OCI-LY1 (cell line): ENCODE measurements around the gene SDCCAG8.

Experiments
- EZH2 ChIP-seq: fragments of 200-600 bp; sonication (generic), shearing (Covaris generic); IDR thresholded peaks from 2 replicates; pipeline ENCODE4 v1.8.0; 2017; ENCODE audit warnings: borderline replicate concordance, mixed run types, mild to moderate bottlenecking, antibody characterized with exemption, low read length, moderate library complexity, mixed read lengths
- TF ChIP-seq, protein P1 (sequence below): fragments of 200-600 bp; sonication (generic), shearing (Covaris generic); IDR thresholded peaks from 2 replicates; pipeline ENCODE4 v1.5.1; 2017; ENCODE audit warnings: mild to moderate bottlenecking, antibody characterized with exemption, low read length, moderate library complexity, mixed read lengths

DNA sequence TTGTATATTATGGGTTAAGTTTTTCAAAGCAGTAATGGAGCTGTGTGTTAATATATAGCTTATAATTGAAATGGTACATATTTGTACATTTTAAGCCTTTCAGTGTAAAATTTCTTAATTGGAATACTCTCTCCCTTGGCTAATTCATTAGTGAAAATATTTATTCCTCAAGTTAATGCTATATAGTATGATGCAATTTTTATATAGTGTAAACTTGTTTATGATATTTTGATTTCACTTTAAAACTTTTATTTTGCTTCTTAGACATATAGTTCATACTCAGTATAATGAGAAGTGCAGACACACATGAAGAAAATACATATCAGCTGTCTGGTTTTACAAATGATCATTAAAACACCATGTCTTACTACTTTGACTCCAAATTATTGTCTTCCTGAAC is 140.6 kb downstream of the SDCCAG8 start:
- TF ChIP-seq EZH2 = no peak
- TF ChIP-seq, protein P1, sequence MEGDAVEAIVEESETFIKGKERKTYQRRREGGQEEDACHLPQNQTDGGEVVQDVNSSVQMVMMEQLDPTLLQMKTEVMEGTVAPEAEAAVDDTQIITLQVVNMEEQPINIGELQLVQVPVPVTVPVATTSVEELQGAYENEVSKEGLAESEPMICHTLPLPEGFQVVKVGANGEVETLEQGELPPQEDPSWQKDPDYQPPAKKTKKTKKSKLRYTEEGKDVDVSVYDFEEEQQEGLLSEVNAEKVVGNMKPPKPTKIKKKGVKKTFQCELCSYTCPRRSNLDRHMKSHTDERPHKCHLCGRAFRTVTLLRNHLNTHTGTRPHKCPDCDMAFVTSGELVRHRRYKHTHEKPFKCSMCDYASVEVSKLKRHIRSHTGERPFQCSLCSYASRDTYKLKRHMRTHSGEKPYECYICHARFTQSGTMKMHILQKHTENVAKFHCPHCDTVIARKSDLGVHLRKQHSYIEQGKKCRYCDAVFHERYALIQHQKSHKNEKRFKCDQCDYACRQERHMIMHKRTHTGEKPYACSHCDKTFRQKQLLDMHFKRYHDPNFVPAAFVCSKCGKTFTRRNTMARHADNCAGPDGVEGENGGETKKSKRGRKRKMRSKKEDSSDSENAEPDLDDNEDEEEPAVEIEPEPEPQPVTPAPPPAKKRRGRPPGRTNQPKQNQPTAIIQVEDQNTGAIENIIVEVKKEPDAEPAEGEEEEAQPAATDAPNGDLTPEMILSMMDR = no peak
